NCI-H2029 (cell line): ENCODE results near the gene RCAN1.

Experiments
- DNase-seq: peaks from one replicate; lab custom pipeline; 2025; lab: John Stamatoyannopoulos, UW

RCAN1 gene

DNA sequence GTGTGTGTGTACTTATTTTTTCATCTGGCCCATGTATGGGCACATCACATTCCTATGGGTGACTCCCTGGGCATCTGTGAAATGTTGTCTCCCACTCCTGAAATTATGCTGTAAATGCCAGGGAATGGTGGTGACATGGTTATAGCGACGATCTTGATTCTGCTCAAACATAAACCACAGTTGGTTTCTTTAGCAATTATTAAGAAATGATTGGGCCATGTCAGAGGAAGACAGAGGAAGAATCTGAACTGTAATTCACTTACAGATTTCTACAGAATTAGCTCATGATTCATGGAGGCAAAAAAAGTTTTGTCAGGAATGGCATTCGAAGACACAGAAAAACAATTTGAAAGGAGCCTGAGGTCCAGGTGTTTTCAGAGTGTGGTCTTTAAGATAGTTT lies 77.1 kb downstream of the RCAN1 start:
- DNase-seq = no peak

- DNase-seq = no peak
Observed at GRCh38 chr21:34536820-34537219, 78.1 kb downstream of the RCAN1 start.

DNA sequence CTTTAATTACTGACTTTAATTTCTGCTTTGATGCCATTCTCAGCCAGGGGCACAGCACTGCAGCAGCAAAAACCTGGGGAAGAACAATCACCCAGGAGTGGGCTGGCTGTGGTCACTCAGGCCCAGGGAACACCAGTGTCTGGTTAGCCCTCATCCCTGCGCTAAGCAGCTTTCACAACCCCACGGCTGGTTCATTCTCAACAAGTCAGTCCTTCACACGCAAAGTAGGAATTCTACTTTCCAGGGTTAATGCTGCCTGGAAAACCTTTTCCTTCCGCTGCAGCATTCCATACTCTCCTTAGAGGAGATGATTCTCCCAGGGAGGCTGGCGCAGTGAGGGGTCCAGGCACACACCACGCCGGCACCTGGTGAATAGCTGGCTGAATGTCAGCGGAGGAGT lies 78.6 kb downstream of the RCAN1 start:
- no peak for DNase-seq

GRCh38 chr21:34535886-34536285 lies 79.0 kb downstream of the RCAN1 start:
- no peak for DNase-seq

- no peak for DNase-seq
Observed at GRCh38 chr21:34534522-34534921, 80.4 kb downstream of the RCAN1 start.

DNA sequence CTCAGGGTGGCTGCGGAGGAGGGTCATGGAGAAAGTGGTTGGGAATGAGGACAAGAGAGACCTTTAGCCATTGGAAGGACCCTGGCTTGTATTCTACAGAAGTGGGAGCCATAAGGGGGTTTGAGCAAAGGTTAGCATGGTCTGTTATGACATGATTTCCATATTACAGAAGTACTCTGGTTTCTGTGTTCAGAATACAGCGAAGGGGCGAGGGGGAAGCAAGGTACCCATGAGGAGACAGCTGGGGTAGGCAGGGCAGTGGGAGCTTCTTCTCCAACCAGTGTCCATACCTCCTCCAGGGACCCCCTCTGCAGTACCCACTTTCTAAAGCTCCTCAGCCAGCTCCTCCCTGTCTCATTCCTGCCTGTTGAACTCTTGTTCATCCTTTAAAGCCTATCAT lies 81.0 kb downstream of the RCAN1 start:
- no peak for DNase-seq

GRCh38 chr21:34531399-34531798 lies 83.5 kb downstream of the RCAN1 start:
- DNase-seq = no peak

DNA sequence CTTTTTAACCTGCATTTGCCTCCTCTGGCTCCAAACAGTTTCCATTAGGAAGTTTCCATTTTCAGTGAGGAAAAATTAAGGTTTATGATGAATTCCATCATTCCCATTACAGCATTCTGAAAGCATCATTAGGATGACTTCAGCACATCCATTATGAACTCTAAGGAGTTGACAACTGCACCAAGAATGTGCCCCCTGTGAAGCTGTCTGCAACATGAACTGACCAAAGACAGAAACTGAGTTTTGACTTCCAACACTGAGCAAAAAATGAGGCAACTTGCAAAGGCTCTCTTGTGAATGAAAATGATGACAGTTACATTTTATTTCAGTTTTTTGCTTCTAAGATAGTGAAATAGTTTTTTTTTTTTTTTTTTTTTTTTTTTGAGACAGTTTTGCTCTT lies 84.7 kb downstream of the RCAN1 start:
- DNase-seq = no peak

GRCh38 chr21:34528131-34528561 lies 86.8 kb downstream of the RCAN1 start:
- no peak for DNase-seq

DNA sequence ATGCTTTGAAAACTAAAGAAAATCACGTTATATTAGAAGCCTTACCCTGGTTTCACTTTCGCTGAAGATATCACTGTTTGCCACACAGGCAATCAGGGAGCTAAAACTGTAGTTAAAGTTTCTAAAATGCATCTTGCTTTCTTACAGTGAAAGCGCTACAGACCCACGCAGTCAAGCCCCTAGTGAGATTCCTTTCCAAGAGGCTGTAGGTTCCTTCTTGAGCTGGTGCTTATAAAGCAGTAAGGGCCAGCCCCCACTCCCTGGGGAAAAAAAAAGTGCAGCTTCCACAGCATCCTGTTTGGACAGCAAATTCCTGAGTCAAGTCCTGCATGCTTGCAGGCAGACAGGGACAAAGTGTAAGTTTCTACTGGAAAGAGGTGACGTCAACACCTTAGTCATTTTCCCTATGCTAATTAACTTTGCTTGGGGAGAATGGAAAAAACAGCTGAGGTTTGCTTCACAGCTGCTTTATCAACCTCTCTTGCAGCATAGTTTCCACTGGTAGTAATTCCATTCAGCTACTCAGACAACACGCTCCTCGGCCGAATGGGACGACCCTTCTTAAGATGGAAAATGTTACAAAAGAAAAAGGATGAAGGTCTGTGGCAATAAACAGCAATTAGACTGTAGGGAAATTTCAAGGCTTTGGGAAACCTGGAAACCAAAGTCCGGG lies 88.2 kb downstream of the RCAN1 start:
- no peak for DNase-seq

GRCh38 chr21:34526241-34526617 lies 88.7 kb downstream of the RCAN1 start:
- no peak for DNase-seq

- no peak for DNase-seq
Observed at GRCh38 chr21:34524646-34525601, 90.0 kb downstream of the RCAN1 start.

DNA sequence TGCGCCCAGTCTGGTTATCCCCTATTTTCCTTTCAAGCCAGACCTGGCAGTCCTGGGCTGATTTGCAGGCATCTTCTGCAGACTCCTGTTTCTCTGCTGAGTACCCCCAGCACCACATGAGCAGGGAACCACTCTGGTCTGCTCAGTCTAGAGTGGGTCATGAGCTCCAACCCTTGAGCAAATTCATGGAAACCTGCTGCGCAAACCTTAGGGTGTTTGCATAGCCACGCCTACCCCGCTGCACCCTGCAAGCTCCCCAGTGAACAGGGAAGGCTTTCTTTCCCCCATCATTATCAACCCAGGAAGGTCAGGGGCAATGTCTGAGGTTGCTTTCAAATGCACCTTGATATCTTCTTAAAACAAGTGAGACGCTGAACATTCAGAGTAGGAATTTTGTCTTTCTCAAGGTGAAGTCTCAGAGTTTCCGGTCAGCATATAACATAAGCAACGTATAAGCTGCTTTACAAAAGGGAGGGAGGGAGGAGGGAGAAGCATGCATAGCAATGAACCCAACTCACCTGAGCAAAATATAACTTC lies 91.8 kb downstream of the RCAN1 start:
- DNase-seq = no peak

- DNase-seq = no peak
Observed at GRCh38 chr21:34522284-34522683, 92.6 kb downstream of the RCAN1 start.

DNA sequence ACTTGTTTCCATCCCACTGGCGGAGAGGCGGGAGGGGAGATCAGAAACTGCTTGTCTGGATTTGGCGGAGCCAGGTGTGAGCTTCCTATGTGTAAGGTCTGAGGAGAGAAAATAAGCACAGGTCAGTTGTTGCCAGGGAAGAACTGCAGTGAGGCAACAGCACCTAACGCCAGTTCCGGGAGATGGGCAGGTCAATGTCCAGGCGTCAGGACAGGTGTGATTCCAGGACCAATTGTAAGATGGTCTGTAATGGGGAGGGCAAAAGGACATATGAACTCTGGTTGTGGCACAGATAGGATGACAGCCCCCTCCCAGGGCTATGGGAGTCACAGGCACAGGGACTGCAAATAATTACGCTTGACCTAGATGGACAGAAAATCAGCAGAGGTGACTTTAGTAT lies 93.4 kb downstream of the RCAN1 start:
- no peak for DNase-seq

GRCh38 chr21:34520764-34521508 lies 94.0 kb downstream of the RCAN1 start:
- DNase-seq = no peak

GRCh38 chr21:34520281-34520680 lies 94.6 kb downstream of the RCAN1 start:
- no peak for DNase-seq

- no peak for DNase-seq
Observed at GRCh38 chr21:34519694-34520093, 95.2 kb downstream of the RCAN1 start.

DNA sequence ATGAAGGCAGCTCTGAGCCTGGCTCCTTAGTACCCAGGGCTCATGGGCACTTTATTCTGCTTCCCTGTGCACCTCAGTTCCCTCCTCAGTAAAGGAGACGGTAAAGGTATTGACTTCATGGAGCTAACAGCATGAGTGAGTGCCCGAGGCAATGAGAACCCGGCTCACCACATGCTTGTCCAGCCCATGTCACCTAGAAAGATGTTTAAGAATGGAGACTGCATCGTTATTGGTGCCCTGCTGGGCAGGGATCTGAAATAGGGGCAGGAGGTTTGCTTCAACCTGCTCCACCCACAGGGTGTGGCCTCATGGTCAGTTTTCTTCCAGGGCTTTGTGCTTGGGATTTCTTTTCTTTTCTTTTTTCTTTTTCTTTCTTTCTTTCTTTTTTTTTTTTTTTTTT lies 95.9 kb downstream of the RCAN1 start:
- DNase-seq = no peak

DNA sequence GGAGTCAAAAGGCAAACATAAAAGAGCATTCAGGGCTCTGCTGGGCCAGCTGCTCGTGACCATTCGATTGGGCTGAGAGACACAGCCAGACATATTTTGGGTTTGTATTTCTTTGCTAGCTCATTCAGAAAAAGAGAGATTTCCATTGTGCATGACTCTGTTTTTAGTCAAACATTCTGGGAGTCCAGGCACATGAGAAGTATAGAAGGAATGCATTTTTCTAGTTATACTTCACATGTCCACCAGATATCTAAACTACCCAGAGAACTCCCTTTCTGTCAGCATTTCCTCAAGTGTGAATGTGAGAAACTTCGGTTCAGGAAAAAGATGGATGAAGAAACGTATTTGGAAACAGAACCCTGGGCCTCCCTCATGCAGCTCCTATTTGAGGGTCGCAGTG lies 96.6 kb downstream of the RCAN1 start:
- DNase-seq = no peak

- peak; percentile 15 for DNase-seq
Observed at GRCh38 chr21:34517491-34518245, 97.2 kb downstream of the RCAN1 start.

DNA sequence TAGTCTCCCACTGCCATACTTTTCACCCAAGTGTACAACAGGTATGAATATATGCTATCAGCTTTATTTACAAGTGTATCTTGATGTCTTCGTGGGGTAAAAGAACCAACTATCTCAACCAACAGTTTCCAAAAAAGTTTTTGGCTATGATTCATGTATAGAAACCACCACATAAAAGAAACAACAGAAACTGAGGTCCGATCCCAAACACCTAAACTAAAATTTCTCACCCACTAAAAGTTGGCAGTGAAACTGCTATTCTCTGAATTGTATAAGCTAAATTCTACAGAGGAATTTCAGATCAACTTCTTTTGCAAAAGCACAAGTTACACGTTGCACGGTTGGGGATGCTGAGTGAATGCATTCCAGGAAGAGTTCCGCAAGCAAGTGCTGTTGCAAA lies 97.9 kb downstream of the RCAN1 start:
- no peak for DNase-seq
